Peyer's patch (tissue), 4 donors: ENCODE data around the gene RASGRF2. TPM values are rescaled to one million over a fixed set of nuclear protein-coding genes. Genes with fewer than 3 reads are reported as not detected.

Experiments used
- DNase-seq, 3 donors: peaks; one replicate each; pipeline ENCODE4 v3.0.0-alpha.2; 2017 to 2019
- H3K27ac ChIP-seq, 4 donors: fragments of 200-600 bp; sonication (generic); one replicate each; pipeline ENCODE4 v1.5.1; 2016 to 2019
- H3K27me3 ChIP-seq, 2 donors: fragments of 200-600 bp; sonication (generic); one replicate each; pipeline ENCODE4 v1.5.1; 2019
- H3K36me3 ChIP-seq, 3 donors: fragments of 200-600 bp; sonication (generic); one replicate each; pipeline ENCODE4 v1.5.1; 2016 to 2019
- H3K4me1 ChIP-seq, 4 donors: fragments of 200-600 bp; sonication (generic); one replicate each; pipeline ENCODE4 v1.5.1; 2016 to 2019
- H3K4me3 ChIP-seq, 4 donors: fragments of 200-600 bp; sonication (generic); 1 replicate in 3 of 4; 2 replicates in 1 of 4; pipeline ENCODE4 v1.5.1; 2016 to 2019; ENCODE audit warnings: mild to moderate bottlenecking in 1 of 4
- H3K9me3 ChIP-seq, 4 donors: fragments of 200-600 bp; sonication (generic); one replicate each; pipeline ENCODE4 v1.5.1; 2016 to 2019; ENCODE audit warnings: mild to moderate bottlenecking in 1 of 4
- POLR2A ChIP-seq, 2 donors: fragments of 450-650 bp; IDR thresholded peaks; one replicate each; pipeline ENCODE4 v1.5.1; 2017; ENCODE audit warnings: antibody characterized with exemption in 2 of 2, mild to moderate bottlenecking in 2 of 2, moderate library complexity in 2 of 2
- total RNA-seq, 4 donors: library from RNA; depleted of rRNA; stranded (reverse); fragments of >200 nt; gene quantifications; one replicate each; pipeline ENCODE4 v1.1.0, GENCODE V29; 2016
- TF ChIP-seq, protein P1 (sequence below), 6 experiments: fragments of 450-650 bp in 4 of 6; fragments of 200-600 bp in 2 of 6; sonication (generic) in 1 of 6; IDR thresholded peaks; one replicate each; pipeline ENCODE4 v1.5.1; 2017 to 2019; ENCODE audit warnings: antibody characterized with exemption in 6 of 6, mild to moderate bottlenecking in 3 of 6, moderate library complexity in 1 of 6

RASGRF2 gene
- total RNA-seq, 4 donors from 2014 or later = 6.0 to 17.3 (median 8.7) TPM

- Histone ChIP-seq H3K4me1 (no peaks in the 10 kb centered on the region), H3K9me3 (no peaks in the 10 kb centered on the region), H3K27ac (no peak overlapping the region), H3K4me3 (no peak overlapping the region), H3K27me3 (no peaks in the 10 kb centered on the region), H3K36me3 (no peaks in the 10 kb centered on the region)
- TF ChIP-seq, protein P1, sequence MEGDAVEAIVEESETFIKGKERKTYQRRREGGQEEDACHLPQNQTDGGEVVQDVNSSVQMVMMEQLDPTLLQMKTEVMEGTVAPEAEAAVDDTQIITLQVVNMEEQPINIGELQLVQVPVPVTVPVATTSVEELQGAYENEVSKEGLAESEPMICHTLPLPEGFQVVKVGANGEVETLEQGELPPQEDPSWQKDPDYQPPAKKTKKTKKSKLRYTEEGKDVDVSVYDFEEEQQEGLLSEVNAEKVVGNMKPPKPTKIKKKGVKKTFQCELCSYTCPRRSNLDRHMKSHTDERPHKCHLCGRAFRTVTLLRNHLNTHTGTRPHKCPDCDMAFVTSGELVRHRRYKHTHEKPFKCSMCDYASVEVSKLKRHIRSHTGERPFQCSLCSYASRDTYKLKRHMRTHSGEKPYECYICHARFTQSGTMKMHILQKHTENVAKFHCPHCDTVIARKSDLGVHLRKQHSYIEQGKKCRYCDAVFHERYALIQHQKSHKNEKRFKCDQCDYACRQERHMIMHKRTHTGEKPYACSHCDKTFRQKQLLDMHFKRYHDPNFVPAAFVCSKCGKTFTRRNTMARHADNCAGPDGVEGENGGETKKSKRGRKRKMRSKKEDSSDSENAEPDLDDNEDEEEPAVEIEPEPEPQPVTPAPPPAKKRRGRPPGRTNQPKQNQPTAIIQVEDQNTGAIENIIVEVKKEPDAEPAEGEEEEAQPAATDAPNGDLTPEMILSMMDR (IDR thresholded peaks at IDR 0.05) = no peak
- TF ChIP-seq POLR2A (IDR thresholded peaks at IDR 0.05) = no peak
- no peak for DNase-seq
These were observed 23.3 kb upstream of the RASGRF2 start for GRCh38 chr5:80936881-80937280.

DNA sequence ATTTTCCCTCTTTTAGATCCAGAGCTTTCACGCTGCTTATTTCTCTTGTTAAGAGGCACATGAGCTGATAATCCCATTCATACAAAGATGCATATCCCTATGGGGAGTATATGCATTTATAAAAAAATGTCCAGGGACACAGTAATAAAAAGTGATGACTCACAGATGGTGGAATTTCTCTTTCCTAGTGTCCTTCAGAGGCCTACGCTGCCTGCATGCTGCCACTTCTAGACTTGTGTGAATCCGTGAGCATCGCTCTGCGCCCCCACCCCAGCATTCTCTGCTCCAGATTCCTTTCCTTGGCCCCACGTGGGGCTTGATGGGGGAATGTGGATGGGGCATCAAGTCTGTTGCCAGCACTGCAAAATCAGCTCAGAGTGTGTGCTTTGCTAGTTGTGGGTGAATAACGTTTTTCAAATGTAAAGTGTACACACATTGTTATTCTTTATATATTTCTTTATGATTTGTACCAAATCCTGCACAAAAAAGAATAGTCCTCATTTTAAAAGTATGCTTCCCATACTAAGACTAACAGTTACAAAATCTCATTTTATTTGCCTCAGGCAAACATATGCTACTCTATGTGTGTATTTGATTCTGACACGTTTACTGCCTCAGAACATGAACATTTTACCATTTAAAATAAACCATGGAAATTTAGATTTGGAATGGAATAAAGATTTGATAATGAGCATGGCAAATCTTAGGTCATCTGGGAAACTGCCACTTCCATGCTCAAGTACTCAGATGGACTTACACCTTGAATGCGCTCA, 22.4 kb upstream of the RASGRF2 start:
- no peaks in the 10 kb centered on the region for H3K27me3 ChIP-seq

GRCh38 chr5:80941496-80941895, 18.7 kb upstream of the RASGRF2 start:
- TF ChIP-seq, protein P1 (IDR thresholded peaks at IDR 0.05) = no peak
- TF ChIP-seq POLR2A (IDR thresholded peaks at IDR 0.05) = no peak
- no peaks in the 10 kb centered on the region for H3K36me3 ChIP-seq
- no peaks in the 10 kb centered on the region for H3K4me1 ChIP-seq
- no peaks in the 10 kb centered on the region for H3K9me3 ChIP-seq
- no peak overlapping the region for H3K4me3 ChIP-seq
- H3K27me3 ChIP-seq = no peaks in the 10 kb centered on the region
- no peak overlapping the region for H3K27ac ChIP-seq
- no peak for DNase-seq

More for the DNA sequence above, 22.4 kb upstream of the RASGRF2 start:
- Histone ChIP-seq H3K36me3 (no peaks in the 10 kb centered on the region), H3K27ac (no peak overlapping the region), H3K9me3 (no peaks in the 10 kb centered on the region), H3K4me1 (no peaks in the 10 kb centered on the region), H3K4me3 (no peak overlapping the region)
- DNase-seq = no peak
- TF ChIP-seq, protein P1 (IDR thresholded peaks at IDR 0.05) = no peak
- no peak for TF ChIP-seq POLR2A (IDR thresholded peaks at IDR 0.05)

DNA sequence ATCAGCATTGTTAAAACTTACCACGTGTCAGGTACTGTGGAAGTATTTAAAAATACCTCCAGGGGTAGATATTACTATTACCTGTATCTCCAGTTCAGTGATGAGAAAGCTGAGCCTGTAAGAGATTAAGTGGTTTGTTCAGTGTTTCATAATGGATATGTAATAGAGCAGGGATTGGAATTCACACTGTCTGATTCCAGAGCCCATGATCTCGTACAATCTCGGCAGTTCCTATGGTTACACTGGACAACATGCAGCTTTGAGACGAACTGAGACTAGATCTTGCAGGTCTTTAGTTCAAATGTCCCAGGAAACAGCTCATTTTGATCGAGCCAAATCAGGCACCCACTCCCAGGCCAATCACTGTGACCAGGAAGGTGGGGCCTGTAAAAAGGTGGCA, 8.8 kb upstream of the RASGRF2 start:
- Histone ChIP-seq H3K4me1 (no peaks in the 10 kb centered on the region), H3K36me3 (no peaks in the 10 kb centered on the region), H3K9me3 (no peaks in the 10 kb centered on the region), H3K27me3 (no peaks in the 10 kb centered on the region), H3K27ac (no peak overlapping the region), H3K4me3 (no peak overlapping the region)
- DNase-seq = no peak
- TF ChIP-seq, protein P1 (IDR thresholded peaks at IDR 0.05) = no peak
- no peak for TF ChIP-seq POLR2A (IDR thresholded peaks at IDR 0.05)

GRCh38 chr5:80953587-80953986, 6.6 kb upstream of the RASGRF2 start:
- H3K9me3 ChIP-seq = no peaks in the 10 kb centered on the region
- H3K27me3 ChIP-seq = no peaks in the 10 kb centered on the region
- no peak overlapping the region for H3K4me3 ChIP-seq
- H3K36me3 ChIP-seq = no peaks in the 10 kb centered on the region
- TF ChIP-seq POLR2A (IDR thresholded peaks at IDR 0.05) = no peak
- TF ChIP-seq, protein P1 (IDR thresholded peaks at IDR 0.05) = no peak
- no peaks in the 10 kb centered on the region for H3K4me1 ChIP-seq
- H3K27ac ChIP-seq = no peak overlapping the region
- no peak for DNase-seq
